Loucy (cell line): Measurements from ENCODE around the gene RBM10.

Experiments used
- EZH2phosphoT487 ChIP-seq: fragments of 200-600 bp; IDR thresholded peaks from 2 replicates; pipeline ENCODE4 v1.6.1; 2018; ENCODE audit warnings: antibody characterized with exemption, mild to moderate bottlenecking, moderate library complexity, borderline replicate concordance
- TF ChIP-seq, protein P1 (sequence below): fragments of 200-600 bp; sonication (generic); conservative IDR thresholded peaks from 2 replicates; pipeline ENCODE4 v1.5.1; 2014; ENCODE audit warnings: mild to moderate bottlenecking, antibody characterized with exemption, low read length

DNA sequence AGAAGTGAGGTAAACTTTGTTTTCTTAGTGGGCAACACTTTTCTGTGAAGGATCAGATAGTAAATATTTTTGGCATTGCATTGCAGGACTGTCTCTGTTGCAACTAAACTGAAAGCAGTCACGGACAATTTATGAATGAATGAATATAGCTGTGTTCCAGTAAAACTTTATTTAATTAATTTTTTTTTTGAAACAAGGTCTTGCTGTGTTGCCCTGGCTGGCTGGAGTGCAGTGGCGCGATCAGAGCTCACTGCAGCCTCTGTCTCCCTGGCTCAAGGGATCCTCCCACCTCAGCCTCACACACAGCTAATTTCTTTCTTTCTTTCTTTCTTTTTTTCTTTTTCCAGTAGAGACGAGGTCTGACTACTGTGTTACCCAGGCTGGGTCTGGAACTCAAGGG lies 15.8 kb downstream of the RBM10 start:
- TF ChIP-seq, protein P1, sequence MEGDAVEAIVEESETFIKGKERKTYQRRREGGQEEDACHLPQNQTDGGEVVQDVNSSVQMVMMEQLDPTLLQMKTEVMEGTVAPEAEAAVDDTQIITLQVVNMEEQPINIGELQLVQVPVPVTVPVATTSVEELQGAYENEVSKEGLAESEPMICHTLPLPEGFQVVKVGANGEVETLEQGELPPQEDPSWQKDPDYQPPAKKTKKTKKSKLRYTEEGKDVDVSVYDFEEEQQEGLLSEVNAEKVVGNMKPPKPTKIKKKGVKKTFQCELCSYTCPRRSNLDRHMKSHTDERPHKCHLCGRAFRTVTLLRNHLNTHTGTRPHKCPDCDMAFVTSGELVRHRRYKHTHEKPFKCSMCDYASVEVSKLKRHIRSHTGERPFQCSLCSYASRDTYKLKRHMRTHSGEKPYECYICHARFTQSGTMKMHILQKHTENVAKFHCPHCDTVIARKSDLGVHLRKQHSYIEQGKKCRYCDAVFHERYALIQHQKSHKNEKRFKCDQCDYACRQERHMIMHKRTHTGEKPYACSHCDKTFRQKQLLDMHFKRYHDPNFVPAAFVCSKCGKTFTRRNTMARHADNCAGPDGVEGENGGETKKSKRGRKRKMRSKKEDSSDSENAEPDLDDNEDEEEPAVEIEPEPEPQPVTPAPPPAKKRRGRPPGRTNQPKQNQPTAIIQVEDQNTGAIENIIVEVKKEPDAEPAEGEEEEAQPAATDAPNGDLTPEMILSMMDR, result no peak
- TF ChIP-seq EZH2phosphoT487, result no peak
